BE2C (cell line): ENCODE measurements around the gene GATD1.

ENCODE experiments used
- DNase-seq: peaks from one replicate; pipeline ENCODE4 v3.0.0-alpha.2; 2020
- H3K27me3 ChIP-seq: fragments of 250-450 bp; sonication (Bioruptor Pico); 2 replicates; pipeline ENCODE4 v1.5.1; 2020; ENCODE audit warnings: mild to moderate bottlenecking
- H3K36me3 ChIP-seq: fragments of 250-450 bp; sonication (Bioruptor Pico); 2 replicates; pipeline ENCODE4 v1.5.1; 2020; ENCODE audit warnings: mild to moderate bottlenecking
- H3K4me1 ChIP-seq: fragments of 250-450 bp; sonication (Bioruptor Pico); 2 replicates; pipeline ENCODE4 v1.5.1; 2020
- H3K4me3 ChIP-seq: 2 replicates; pipeline ENCODE4 v1.5.1; 2011; ENCODE audit warnings: low read depth, low read length
- H3K9me3 ChIP-seq: fragments of 250-450 bp; sonication (Bioruptor Pico); 2 replicates; pipeline ENCODE4 v1.5.1; 2020
- CTCF ChIP-seq: IDR thresholded peaks from 2 replicates; pipeline ENCODE4 v1.5.1; 2012; ENCODE audit warnings: mild to moderate bottlenecking, low read depth, low read length

Gene GATD1

GRCh38 chr11:720642-721246 lies 56.5 kb downstream of the GATD1 start:
- no peaks in the 10 kb centered on the region for H3K9me3 ChIP-seq
- no peaks in the 10 kb centered on the region for H3K36me3 ChIP-seq
- H3K4me1 ChIP-seq = no peaks in the 10 kb centered on the region
- H3K4me3 ChIP-seq = no peak overlapping the region
- H3K27me3 ChIP-seq = peaks cover 46% of the 10 kb centered on the region
- DNase-seq = peak; percentile 33
- no peak for TF ChIP-seq CTCF

GRCh38 chr11:720017-720641 lies 57.2 kb downstream of the GATD1 start:
- TF ChIP-seq CTCF = no peak
- DNase-seq = no peak
- Histone ChIP-seq H3K9me3 (no peaks in the 10 kb centered on the region), H3K27me3 (peaks cover 40% of the 10 kb centered on the region), H3K4me3 (no peak overlapping the region), H3K36me3 (no peaks in the 10 kb centered on the region), H3K4me1 (no peaks in the 10 kb centered on the region)

GRCh38 chr11:719214-720016 lies 57.9 kb downstream of the GATD1 start:
- TF ChIP-seq CTCF = no peak
- H3K4me1 ChIP-seq = no peaks in the 10 kb centered on the region
- H3K27me3 ChIP-seq = peaks cover 35% of the 10 kb centered on the region
- H3K9me3 ChIP-seq = no peaks in the 10 kb centered on the region
- no peaks in the 10 kb centered on the region for H3K36me3 ChIP-seq
- DNase-seq = peak; percentile 8
- H3K4me3 ChIP-seq = no peak overlapping the region
